HG03135 (cell line): ENCODE results near the gene CAVIN1.
"Not testable (repeated sequence)": the region's sequence is repeated elsewhere in the genome, so short reads cannot be mapped to it uniquely, and the experiment has no call there.

Experiments used
- ATAC-seq: cut with Tn5 transposase; IDR thresholded peaks from one replicate; pipeline ENCODE4 v1.9.1; 2021; ENCODE audit warnings: mild to moderate bottlenecking, moderate library complexity; ENCODE audit not compliant: unreplicated experiment

Gene CAVIN1

DNA sequence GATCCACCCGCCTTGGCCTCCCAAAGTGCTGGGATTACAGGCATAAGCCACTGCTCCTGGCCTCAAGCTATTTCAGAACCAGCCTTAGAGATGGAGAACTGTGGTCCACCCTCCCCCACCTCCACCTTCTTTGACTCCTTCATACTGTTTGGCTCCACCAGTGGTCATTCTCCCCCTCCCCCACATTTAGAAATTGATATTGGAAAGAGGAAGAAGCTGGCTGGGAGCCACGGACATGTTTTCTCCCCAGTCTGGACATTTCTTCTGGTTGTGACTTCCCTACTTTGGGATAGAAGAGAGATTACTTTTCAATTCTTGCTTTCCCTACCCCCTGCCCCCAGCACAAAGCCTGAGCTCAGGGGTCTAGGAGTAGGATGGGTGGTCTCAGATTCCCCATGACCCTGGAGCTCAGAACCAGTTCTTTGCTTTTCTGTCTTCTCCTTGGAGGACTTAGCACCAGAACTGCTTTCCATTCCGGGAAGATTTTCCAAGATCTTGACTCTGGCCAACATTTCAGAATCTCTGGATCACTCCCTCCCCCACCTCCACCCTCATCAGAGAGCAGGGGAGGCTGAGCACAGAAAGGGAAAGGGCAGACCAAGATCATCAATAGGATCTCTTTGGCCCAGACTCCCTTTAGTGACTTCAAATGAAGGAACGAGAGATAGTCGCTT lies 16.3 kb downstream of the CAVIN1 start:
- no peak for ATAC-seq

DNA sequence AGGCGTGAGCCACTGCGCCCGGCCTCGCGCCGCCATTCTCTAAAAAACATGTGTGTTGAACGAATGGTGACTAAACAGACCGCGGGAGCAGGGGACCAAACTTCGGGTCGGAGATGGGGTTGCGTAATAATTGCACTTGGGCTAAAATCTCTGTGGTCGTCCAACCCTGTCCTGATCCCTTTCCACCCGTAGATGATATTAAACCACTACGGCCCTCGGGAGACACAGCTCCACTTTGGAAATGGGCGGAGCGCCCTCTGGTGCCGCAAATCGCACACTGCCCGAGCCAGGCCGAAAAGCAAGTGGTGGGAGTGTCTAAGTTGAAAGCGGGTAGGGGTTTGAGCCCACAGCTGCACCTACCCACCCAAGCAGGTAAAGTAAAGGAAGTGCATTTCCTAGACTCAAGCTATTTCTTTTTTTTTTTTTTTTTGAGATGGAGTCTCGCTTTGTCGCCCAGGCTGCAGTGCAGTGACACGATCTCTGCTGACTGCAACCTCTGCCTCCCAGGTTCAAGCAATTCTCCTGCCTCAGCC lies 17.0 kb downstream of the CAVIN1 start:
- no peak for ATAC-seq

DNA sequence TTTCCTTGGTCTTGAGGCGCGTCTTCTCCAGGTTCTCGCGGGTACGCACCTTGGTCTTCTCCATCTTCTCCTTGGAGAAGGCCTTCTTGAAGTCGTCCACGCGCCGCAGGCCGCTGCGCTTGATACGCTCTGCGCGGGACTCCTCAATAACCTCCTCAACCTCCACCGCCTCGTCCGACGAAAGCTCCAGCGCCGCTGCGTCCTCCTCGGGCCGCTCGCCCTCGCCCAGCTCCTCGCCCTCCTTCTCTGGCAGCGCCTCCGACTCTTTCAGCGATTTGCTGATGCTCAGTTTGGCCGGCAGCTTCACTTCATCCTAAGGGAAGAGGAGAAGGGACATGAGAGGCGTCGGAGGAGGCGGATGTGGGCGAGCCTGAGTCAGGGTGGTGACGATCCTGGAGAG lies 18.0 kb downstream of the CAVIN1 start:
- ATAC-seq = no peak

DNA sequence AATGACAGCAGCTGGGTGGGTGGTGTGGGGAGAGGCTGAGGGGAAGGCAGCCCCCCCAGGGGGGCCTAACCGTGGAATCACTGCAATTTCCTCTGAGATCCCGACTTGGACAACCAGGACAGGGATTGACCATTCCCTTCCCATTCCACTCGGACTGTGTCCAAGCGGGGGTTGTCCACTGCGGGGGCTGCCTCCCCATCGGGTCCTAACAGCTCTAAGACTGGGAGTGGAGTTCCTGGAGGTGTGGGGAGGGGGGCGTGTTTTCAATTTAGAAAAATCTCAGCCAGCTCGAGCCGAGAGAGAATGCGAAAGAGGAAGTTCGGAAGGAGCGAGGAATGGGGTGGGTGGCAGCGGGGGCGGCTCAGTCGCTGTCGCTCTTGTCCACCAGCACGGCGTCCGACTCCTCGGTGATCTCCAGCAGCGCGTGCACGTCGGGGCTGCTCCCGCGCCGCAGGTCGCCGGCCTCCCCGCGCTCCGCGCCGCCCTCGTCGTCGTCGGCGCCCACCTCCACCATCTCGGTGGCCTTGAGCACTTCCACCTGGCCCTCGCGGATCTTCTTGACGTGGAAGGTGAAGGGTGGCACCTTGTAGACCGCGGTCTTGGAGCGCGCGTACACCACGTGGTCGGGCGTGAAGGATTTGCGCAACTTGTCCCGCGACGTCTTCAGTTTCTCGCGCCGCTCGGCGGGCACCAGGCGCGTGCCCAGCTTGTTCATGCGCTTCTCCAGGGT lies 18.6 kb downstream of the CAVIN1 start:
- ATAC-seq = no peak

DNA sequence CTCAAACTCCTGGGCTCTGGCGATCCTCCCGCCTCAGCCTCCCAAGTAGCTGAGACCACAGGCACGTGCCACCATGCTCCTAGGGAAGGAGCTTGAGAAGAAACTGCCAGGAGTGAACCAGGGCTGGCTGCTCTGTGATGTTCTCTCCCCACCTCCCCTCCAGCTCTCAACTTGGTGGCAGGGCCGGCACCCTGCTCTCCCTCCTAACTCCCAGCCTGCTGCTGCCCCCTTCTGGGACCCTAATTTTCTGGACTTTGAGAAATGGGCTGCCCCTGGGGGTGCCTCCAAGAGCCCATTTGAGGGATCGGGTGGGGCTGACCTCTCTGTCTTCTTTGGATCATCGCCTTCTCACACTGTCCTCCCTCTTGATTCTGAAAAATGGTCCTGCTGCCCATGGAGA lies 19.9 kb downstream of the CAVIN1 start:
- no peak for ATAC-seq

DNA sequence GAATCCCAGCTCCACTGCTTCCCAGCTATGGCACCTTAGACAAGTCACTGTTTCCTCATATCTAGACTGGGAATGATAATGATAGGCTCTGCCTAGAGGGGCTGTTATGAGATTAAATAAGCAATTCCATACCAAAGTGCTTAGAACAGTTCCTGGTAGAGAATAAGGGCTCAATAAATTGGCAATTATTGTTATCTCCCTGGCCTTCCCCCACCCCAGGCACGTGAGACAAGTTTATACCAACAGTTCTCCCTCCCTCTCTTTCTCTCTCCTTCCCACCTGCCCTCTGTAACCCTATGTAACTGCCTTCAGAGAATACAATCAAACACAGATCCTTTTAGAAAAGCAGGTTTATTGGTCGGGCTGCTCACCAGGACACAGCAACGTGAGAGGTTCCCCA lies 20.9 kb downstream of the CAVIN1 start:
- no peak for ATAC-seq

DNA sequence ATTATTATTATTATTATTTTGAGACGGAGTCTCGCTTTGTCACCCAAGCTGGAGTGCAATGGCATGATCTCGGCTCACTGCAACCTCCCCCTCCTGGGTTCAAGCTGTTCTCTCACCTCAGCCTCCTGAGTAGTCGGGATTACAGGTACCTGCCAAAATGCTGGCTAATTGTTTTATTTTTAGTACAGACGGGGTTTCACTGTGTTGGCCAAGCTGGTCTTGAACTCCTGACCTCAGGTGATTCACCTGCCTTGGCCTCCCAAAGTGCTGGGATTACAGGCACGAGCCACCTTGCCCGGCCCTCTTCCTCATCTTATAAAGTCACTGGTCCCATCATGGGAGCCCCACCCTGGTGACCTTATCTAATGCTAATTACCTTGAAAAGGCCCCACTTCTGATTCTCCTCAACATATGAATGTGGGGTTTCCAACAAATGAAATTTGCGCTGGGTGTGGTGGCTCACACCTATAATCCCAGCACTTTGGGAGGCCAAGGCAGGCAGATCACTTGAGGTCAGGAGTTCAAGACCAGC lies 22.1 kb downstream of the CAVIN1 start:
- not testable (repeated sequence) for ATAC-seq

DNA sequence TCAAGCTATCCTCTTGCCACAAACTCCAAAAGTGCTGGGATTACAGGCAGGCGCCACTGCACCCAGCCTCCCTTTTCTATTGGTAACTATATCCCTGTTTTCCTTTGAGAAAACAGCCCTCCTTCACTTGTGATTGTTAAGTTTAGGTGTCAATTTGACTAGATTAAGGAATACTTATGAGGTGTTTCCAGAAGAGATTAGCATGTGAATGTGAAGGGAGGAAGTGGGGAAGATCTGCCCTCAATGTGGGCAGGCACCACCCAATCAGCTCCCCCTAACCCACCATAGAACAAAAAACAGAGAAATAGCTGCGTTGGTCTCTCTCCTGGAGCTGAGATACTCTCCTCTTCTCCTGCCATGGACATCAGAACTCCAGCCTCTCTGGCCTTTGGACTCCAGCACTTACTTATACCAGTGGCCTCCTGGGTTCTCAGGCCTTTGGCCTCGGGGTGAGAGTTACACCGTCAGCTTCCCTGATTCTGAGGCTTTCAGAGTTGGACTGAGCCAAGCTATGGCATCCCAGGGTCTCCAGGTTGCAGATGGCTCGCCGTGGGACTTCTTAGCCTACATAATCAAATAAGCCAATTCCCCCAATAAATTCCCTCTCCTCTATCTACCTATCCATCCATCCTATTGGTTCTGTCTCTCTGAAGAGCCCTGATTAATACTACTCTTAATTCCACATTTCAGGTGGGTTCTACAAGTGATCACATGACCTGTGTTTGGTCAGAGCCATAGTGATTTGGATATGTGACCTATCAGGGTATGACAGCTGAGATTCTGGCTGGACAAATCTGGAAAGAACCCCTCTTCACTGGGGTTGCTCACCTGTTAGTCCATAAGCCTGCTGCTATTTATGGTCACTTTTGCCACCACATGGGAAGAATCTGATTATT lies 22.9 kb downstream of the CAVIN1 start:
- ATAC-seq = no peak

DNA sequence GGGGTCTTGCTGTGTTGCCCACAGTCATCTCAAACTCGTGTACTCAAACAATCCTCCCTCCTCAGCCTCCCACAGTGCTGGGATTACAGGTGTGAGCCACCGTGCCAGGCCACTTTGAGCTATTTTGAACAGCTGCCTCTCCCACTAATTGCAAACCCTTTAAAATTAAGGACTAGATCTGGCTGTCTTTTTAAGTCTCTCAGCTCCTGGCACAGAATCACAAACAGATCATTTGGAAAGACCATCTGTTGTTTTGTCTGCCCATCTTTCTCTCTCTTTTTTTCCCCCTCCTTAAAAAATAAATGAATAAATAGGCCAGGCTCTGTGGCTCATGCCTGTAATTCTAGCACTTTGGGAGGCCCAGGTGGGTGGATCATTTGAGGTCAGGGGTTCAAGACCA lies 23.9 kb downstream of the CAVIN1 start:
- no peak for ATAC-seq

DNA sequence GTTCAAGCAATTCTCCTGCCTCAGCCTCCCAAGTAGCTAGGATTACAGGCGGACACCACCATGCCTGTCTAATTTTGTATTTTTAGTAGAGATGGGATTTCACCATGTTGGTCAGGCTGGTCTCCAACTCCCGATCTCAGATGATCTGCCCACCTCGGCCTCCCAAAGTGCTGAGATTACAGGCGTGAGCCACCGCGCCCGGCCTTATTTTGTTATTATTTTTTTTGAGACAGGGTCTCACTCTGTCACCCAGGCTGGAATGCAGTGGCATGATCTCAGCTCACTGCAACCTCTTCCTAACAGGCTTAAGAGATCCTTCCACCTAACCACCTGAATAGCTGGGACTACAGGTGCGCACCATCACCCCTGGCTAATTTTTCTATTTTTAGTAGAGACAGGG lies 27.5 kb downstream of the CAVIN1 start:
- ATAC-seq = not testable (repeated sequence)

DNA sequence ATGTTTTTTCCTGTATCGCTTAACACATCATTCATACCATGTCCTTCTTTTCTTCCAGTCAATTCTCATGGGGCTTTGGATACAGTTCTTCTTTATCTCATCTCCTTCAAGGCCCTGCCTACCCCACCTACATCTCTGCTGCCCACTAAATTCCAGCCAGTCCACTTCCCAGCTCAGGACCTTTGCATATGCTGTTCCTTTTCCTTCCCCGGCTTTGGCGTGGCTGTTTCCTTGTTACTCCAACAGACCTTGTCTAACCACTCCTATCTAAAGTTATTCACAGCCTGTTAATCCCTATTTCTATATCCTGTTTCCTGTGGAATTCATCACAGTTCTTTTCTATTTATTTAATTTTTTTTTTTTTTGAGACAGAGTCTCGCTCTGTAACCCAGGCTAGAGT lies 28.2 kb downstream of the CAVIN1 start:
- ATAC-seq = no peak

DNA sequence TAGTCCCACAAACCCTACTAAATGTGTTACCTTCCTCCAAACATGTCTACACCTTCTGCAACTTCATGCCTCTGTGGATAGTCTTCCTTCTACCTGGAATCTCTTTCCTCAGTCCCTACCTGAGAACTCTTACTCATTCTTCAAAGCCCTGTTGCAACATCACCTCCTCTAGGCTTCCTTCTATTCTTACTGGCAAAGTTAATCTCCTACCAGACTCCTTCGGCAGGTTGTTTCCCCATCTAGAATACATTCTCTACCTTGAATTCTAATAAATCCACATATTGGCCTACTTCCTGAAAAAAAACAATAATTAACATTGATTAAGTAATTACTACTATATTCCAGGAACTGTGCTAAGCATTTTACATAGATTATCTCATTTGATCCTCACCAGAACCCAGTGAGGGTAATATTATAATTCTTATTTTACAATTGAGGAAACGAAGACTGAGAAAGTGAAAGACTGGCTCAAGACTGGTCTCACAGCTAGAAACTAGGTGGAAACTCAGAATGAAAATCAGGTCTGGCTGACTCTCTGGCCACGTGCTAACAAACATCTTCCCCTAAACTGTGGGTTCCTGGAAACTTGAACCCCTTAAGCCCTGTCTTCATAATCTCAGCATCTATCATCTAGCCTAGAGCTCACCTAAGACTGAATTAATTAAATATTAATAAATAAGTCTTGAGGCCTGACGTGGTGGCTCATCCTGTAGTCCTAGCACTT lies 30.2 kb downstream of the CAVIN1 start:
- no peak for ATAC-seq

DNA sequence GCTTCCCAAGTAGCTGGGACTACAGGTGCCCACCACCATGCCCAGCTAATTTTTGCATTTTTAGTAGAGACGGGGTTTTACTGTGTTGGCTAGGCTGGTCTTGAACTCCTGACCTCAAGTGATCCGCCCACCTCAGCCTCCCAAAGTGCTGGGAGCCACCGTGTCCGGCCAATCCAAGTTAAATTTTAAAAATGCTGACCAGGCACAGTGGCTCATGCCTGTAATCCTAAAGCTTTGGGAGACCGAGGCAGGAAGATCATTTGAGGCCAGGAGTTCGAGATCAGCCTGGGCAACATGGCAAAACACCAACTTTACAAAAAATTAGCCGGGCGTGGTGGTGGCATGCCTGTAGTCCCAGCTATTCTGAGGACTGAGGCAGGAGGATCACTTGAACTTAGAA lies 31.6 kb downstream of the CAVIN1 start:
- ATAC-seq = not testable (repeated sequence)

DNA sequence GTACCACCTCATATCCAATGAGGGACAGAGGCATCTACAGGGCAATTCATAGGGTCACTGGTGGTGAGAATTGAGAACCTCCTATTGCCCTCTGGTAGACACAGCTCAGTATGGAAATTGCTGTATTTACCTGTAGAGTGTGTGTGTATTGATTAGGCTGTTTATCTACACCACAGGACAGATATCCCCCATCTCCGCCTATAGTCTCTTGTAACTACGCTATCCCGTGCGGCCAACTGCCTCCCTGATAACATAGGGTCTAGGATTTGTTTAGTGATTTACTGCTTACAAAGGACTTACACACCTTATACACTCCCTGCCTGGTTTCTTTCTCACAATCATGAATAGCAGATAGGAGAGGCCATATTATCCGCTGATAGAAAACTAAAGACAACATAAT lies 33.2 kb downstream of the CAVIN1 start:
- ATAC-seq = no peak

DNA sequence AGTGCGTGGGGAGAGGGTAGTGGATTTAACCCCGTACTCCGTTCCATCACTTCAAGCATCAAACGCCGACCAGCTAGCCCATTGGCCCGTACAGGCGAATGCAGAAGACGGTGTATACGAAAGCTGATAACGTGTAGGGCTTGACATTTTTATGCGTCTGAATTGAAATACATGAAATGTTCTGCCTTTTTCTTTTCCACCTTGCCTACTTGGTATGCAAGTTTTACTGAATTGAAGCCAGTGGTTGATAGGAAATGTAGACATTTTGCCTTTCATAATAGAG lies 34.0 kb downstream of the CAVIN1 start:
- ATAC-seq = no peak

DNA sequence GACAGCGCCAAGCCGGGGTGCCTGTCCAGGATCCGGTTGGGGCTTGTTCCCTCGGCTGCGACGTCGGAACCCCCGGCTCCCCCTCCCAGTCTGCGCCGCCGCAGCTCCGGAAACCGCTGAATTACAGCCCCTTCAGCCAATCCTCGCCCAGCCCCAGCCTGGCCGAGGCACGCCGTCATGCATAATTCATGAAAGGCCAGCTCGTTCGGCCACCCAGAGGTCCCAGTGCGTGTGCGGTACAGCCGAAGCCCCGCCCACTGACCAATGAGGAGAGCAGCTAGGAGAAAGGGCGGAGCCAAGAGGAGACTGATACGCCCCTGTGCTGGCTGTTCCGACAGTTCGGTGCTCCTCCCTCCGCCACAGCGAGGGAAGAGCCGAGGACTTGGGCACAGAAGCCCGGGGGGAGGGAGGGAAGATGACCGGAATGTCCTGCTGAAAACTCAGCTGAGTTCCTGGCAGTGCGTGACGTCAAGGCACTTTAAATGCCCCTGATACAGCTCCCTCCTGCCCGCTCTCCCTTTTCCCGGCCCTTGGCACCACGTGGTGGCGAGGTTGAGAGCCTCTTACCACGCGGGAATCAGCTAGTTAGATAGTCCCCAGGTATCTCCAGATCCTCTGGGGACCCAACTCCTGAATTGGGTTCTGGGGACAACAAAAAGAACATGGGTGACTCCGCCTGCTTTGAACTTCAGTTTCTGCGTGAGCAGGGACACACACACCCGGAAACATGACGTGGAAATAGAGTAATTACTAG lies 34.5 kb downstream of the CAVIN1 start, which contains the start of gene STAT3:
STAT3 (minus strand) TSS at position 62 of the 754 bp plus-strand sequence. CDS start 39,926 bp downstream, outside the sequence.
- ATAC-seq = peak; percentile 88

DNA sequence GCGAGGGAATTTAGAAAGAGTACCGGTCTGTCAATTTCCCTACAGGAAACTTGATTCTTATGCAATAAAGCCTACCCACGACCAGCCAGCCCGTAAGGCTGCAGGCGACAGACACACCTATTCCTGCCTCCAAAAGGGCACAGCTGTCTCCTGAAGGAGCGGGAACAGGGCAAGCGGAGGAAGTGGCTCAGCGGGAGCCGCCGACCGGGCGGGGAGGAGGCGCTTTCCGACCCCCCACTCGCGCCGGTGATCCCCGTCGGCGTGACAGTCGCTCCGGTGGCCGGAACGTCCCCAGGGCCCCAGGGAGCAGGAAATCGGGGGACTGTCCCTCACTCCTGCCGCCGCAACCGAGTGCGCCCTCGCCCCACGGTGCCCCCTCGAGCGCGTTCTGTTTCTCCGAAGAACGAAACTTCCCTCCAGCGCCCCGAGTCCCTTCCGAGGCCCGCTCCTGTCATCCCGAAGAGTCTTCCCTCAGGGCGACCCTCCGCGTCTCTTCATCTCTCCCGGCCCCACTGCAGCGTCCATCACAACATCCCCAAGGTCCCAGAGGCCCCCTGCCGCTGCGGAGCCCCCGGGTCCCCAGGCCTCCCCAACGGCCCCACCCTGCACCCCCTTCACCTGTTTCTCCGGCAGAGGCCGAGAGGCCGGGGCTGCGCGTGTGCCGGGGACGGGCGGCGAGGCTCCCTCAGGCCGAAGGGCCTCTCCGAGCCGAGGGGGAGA lies 35.2 kb downstream of the CAVIN1 start:
- peak; percentile 1 for ATAC-seq

DNA sequence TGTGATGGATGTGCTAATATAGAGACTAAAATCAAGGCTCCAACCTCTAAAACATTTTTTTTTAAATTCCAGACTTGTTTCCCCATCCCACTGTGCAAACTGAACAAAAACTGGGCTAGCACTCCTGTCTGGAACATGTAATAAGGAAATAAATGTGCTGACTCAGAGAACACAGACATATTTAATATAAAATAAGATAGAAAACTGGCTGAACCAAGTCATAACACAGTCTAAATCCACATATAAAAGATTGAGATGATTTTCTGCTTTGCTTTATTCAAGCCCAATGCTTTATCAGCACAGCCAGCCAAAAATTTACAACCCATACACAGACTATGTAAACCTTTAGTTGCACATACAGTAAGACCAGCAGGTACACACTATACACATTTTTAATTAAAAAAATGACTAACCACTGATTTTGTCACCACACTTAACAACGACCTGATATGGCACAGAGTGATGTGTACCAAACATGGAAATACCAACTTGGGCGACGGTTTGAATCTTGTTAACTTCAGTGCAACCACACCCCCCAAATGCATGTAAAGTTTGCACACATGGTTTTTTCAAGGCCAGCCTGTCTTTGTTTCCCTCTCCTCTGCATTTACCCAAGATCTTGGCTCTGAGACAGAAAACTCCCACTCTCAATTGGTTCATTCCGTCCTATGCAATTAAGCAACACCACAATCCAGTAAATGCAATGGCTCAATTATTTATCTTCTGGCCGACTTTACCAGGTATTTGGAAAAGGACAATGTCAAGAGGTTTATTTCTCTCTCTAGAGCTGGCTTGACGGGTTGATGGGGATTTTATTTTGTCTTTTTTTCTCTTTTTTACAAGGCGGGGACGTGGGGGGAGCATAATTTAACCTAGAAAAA lies 36.0 kb downstream of the CAVIN1 start:
- no peak for ATAC-seq
